Ishikawa (cell line): ENCODE measurements around the gene CYP27A1.

ENCODE experiments used
- EP300 ChIP-seq: IDR thresholded peaks from 2 replicates; pipeline ENCODE4 v1.6.1; 2012; ENCODE audit warnings: borderline replicate concordance
- FOXM1 ChIP-seq: IDR thresholded peaks from 2 replicates; pipeline ENCODE4 v1.6.1; 2012; ENCODE audit warnings: low read depth, borderline replicate concordance
- TAF1 ChIP-seq: IDR thresholded peaks from 2 replicates; pipeline ENCODE4 v1.6.1; 2012; ENCODE audit warnings: low read depth, mild to moderate bottlenecking
- TEAD4 ChIP-seq: IDR thresholded peaks from 2 replicates; pipeline ENCODE4 v1.6.1; 2012
- ZBTB7A ChIP-seq: IDR thresholded peaks from 2 replicates; pipeline ENCODE4 v1.6.1; 2012; ENCODE audit warnings: low read depth

DNA sequence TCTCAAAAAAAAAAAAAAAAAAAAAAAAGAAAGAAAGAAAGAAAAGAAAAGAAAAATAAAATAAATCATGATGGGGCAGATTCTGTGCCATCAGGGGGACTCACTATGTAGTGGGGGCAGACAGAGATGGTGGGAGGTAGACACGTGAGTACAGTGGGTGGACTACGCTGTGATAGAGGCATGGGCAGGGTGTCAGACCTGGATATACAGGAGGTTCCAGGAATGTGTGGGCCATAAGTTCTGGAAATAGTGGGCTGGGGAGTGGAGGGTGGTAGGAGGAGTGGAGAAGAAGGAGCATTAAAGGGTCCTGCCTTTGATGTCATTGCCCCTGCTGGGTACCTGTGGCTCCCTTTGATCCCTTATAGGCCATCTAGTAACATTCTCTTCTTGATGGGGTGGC lies 68.8 kb downstream of the CYP27A1 start:
- TF ChIP-seq TAF1 (no peak), FOXM1 (no peak), ZBTB7A (no peak), EP300 (no peak), TEAD4 (no peak)
